ENCODE measurements around the gene DLX5.

The DLX5 gene

DNA sequence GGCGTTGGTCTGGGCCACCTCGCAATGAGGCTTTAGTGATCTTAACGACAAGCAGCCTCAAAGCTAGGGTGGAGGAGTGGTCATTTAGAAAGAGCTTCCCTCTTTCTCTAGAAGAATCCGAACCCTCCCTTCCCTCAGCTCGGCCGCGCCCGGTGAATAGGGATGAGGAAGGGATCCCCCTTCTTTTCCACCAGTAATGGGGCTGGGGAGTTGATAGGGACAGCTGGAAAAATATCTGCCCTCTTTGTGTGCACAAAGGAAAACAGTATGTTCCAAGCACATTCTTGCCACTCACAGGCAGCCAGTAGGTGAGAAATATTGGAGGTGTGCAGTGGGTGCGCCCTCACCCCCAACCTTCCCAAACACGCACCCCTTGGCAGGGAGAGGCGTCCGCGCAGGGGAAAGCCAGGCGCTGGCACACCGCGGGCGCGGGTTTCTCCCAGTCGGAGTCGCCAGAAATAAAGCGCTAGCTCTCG lies 6.5 kb downstream of the DLX5 start:
- DNase-seq = no peak

DNA sequence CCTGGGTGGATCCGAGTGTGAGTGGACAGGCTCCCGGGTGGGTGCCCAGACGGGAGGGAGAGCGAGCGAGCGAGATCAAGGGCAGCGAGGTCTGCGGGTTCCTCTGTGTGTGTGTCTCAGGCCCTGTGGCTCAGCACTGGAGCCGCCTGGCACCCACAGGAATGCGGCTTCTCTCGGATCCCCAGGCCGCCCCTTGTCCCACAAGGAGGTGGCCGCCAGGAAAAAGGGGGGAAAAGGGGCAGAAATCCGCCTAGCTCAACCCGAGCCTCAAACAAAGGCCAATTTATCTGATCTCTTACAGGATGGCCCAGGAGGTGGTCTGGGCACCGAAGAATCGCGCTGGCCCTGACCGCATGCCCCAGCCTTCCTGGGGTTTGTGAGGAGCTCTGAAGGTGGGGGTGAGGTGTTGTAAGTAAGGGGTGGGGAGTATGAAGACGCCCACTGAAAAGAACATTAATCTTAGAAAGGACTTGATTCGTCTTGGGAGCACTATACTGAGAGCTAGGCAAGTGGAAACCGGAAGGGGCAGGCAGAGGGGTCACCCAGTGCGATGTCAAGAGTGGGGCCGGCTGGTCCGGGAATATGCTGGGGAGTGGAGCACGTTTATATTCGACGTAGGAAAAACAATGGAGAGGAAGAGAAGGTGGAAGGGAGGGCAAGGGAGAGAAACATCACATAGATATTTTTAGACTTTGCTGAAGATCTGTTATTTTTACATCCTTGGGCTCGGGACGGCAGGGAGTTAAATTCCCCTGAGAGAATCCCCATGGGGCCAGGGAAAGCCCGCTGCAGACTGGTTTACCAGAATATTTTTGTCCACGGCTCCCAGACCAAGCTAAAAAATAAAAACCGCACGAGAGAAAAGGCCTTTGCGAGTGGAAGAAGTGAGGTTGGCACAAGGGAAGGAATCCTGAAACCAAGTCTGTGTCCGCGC lies 7.2 kb downstream of the DLX5 start:
- DNase-seq = no peak

DNA sequence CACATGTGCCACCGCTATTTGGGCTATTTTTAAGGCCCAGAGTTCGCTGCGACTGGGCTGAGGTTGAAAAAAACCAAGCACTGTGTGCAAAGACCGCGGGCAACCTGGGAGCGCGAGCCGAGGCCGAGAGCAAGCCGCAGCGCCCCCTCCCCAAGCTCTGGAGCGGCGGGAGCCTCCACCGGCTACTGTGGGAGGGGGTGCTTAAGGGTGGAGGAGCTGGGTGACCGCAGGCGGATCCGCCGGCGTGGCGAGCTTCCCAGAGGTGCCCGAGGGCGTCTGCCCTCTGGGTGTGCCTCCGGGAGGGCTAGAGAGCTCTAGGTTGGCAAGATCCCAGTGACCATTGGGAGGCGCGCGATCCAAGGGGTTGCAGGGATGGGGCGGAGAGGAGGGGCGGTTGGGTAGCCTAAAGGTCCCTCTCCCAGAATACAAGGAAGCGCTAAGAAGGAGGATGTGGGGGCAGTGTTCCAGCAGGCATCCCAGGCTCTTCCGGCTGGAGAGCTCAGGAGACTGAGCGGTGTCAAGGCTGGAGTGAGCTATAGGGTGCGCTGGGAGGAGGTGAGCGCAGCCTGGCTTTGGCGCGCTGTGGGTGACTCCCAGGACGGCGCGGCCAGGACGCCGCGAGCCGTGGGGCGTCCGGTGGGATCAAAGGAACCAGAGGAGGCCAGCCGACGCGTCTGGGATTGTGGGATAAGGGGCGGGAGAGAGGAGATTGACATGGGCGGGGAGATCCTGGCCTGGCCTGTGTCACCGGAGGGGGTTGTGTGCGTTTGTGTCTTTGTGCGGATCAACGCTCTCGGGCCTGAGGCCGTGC lies 8.0 kb downstream of the DLX5 start:
- DNase-seq = no peak

DNA sequence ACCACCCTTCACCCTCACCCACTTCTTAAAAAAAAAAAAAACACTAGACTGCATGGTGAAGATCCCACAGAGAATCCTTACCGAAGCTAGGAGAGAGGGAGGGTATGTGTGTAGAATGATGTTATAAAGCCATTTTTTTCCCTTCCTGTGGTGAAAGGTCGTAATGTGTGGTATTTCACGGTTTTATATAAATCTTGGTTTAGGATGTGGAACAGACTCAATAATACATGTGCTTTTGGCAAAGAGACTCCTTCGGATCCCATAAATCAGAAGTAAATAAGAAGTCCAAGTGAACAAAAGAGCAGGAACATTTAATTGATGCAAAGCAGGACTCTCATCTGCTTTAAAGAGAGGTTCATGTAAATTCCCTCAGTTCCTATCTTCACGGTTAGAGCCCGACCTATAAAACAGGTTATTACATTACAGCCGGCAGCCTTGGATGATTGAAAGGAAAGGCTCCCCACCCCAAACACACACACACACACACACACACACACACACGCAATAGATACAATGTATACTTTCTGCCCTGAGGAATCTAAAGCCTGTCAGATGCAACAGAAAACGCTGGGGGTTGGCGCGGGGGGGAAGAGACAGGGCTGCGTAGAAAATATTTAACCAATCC lies 8.8 kb downstream of the DLX5 start:
- no peak for DNase-seq

DNA sequence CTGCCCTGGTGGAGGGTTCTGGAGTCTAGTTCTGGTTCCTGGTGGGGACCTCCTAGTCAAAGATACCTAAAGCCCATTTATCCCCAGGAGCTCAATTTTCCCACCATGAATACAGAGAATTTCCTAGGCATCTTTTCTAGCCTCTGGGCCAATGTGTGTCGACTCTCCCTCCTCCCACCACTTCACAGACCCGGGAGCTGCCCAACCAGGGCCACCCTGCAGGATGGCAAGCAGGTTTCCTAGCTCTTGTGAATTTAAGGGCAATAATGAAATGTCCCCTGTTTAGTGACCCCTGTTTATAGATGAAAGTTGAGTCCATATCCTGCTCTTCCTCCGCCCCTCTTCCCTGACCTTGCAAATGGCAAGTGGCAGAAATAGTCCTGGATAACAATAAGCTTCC lies 9.4 kb downstream of the DLX5 start:
- DNase-seq = no peak

DNA sequence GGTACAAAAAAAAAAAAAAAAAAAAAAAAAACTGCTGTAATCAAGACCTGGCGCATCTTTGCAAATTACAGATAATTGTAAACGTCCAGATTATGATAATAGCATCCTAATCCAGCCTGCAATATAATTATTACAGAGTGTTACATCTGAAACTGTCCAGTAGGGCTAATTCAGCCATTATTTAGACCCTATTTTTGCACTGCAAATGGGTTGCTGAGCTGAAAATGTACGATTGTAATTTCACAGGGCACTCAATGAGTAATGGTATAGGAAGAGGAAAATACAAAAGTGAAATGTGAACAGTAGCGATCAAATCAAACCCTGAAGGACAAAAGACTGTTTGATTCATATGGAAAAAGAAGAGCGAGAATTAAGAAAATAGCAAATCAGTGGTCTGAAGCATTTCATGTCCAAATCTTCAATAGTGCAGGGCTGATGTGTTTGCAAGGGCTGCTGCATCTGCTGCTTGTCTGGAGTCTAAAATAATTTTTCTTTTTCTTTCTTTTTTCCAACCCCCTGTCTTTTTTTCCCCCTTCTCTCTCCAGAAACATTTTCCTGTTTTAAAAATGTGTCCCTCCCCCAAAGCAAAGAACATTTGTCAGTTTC lies 10.4 kb downstream of the DLX5 start:
- no peak for DNase-seq

DNA sequence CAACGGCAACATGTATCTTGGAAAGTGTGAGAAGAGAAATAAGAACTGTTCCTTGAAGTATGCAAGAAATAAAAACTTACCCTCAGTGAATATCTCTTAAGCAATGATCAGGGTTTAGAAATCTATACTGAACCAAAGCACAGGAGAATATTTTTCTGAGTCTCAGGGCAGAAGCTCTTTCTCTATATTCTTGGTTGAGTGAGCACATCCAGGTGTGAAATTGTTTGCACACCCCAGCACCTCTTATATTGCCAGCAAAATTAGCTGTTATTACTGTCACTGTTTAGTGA lies 10.8 kb downstream of the DLX5 start:
- DNase-seq = no peak

DNA sequence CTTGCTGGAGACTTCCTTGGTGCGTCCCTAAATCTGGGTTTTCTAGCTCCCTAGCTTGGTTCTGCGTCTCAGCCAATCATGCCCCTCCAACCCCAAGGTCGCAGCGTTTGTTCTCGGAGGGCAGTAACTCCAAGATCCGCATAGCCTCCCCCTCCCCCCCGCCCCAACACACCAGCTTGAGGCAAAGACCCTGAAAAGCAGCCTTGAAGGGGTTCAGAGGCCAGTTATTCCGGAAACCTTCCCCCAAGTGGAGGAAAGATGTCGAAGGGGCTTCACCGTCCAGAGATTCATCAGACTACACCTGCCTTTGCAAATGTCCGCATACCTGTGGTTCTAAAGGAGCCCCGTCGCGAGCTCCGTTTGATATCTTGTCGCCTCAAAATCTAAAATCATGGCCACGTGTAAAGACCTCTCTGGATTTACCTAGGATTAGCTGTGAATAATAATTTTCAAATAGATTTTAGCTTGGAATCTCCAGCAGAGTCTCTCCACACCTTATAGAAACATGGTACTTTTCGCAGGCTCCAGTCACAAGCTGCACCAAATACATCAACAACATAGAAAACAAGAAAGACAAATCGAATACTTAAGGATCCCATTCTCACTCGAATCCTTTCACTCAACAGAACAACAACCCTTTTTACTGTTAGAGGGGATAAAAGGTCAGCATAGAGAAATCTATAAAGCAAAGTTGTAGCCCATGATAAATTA lies 11.3 kb downstream of the DLX5 start:
- DNase-seq = no peak

DNA sequence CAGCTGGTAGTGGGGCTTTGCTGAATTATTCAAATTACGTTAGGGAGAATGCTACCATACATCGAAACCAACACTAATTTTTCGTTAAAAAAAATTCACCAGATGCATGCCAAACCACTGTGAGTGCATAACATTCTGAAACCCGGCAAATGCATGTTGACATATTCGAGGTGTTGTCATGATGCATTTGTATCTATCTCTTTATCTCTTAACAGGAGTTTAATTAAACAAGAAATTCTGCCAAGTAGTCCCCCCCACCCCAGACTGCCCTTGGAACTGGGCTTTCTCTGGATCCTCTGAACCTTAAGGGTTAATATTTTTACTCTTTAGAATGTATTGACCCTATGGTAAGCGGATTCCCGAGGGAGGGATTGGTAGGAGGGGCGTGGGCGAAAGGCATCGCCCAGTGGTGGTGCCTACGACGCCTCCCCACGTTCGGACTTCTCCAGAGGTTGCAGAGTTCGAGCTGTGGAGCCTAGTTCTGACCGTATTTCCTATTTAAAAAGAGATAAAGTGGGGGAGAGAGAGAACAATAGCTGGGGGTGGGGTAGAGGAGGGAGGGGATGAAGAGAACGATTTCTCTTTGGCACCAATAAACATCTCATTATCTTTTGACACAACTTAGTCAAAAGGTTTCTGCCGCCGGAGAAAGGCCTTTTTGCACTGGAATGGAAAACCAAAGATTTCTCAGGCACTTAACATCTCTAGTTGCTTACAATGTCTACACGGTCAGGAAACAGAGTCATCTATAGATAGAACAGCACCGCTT lies 12.1 kb downstream of the DLX5 start:
- DNase-seq = no peak

DNA sequence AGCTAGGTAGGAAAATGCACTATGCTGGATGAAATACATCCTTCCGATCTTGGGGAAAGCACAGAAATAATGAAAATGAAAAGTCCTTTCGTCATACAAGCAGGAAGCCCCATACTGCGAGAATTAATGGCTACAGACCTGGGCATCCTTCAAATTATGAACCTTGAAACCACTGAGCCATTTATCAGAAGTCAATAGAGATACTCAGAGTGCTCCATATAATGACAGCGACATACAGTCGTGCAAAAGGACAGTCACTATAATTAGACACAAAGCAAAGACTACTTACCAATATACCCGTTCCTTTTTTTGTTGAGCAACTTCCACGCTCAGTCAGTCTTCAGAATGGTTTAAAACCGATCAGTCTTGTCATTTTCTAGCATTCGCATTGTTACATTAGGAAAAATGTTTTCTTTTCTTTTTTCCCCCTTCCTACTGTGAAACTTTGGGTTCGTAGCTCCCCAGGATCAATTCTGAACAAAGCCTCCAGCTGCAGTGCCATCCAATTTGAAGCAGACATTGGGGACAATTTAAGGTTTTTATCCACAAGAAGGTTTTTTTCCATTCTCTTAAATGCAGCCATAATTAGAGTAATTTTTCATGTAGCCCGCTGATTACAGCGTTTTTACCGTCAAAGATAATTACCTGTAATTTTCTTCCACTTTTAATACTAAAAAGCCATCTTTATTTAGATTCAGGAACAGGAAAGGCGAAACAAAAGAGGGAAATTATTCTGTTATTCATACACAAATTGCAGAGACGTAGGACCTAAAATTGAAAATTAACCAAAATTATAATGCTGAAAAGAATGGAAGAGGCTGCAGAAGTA lies 12.9 kb downstream of the DLX5 start:
- DNase-seq = no peak

DNA sequence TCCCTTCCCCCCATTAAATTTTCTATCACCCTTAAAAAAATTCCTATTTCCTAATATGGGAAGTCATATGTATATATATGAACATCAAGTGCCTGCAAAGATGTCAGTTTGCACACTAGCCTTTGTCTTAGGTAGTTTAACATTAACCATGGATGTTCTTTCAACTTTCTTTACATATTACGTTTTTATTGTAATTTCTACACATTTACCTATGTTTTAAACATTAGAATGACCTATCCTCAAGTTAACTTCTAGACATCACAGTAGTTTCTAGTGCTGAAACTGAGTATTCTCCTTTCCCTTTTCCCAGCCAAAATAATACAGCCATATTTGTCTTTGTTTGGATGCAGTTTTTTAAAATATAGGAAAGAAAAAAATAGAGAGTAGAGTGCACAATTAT lies 13.5 kb downstream of the DLX5 start:
- DNase-seq = no peak

DNA sequence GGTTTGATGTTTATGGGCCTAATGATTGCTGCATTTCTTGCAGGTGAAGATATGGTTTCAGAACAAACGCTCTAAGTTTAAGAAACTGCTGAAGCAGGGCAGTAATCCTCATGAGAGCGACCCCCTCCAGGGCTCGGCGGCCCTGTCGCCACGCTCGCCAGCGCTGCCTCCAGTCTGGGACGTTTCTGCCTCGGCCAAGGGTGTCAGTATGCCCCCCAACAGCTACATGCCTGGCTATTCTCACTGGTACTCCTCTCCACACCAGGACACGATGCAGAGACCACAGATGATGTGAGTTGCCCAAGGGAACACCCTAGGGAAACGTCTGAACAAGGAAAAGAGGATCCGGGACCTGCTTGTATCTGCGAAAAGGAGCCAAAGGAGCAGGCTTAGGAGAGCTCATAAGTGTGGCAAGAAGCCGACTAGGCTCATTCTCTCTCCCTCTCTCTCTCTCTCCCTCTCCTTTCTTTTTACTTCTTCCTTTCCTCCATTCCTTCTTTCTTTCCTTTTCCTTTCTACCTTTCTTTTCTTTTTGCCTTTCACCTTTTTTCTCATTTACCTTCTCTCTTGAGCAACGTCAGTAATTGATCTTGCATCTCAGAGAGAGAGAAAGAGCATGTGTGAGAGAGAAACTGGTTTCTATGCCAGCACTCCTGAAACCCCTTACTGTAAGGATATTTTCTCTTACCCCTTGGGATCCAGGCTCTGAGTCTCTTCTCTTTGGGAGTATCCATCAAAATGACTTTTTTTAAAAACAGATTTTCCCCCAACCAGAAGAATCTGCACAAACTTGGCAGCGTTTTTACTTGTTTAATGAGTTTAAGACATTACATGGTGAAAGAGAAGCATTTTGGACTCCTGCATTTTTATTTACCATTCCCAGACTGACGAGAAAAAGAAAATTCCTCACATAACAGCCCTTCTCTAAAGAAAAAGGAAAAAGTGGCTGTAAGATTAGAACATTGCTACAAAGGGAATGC lies 14.6 kb downstream of the DLX5 start:
- no peak for DNase-seq

DNA sequence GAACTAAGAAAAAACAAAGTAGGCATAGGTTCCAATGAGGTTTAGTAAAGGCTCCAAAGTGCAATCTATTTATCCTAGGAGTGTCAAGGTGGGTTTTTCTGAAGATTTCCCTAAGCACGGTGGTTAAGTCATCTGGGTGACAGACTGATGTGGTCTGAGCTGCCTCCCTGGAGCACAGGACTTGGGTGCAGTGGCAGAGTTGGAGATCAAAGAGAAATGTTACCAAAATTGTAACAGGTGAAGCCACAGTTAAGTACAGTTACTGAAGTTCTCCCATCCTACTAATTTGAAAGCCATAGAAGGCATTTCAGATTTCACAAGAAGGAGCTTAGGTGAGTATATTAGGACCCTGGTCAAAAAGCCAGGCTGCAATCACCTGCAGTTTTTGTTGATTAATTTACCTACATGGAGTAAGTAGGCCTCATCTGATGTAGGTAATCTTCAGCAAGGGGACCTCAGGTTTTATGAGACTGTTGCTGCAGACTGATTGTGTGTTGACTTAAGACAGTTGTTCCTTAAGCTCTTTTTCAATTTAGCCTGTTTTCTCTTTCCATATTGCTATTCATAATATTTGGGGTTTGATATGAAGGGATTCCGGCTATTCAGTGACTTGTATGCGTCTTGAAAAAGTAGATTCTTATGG lies 16.2 kb downstream of the DLX5 start:
- DNase-seq = no peak

DNA sequence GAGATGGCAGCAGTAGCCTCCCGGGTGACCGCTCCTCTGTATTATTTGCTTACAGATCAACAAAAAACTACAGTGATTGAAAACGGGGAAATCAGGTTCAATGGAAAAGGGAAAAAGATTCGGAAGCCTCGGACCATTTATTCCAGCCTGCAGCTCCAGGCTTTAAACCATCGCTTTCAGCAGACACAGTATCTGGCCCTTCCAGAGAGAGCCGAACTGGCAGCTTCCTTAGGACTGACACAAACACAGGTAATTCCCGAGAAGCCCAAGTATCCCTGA lies 17.1 kb downstream of the DLX5 start:
- DNase-seq = no peak

DNA sequence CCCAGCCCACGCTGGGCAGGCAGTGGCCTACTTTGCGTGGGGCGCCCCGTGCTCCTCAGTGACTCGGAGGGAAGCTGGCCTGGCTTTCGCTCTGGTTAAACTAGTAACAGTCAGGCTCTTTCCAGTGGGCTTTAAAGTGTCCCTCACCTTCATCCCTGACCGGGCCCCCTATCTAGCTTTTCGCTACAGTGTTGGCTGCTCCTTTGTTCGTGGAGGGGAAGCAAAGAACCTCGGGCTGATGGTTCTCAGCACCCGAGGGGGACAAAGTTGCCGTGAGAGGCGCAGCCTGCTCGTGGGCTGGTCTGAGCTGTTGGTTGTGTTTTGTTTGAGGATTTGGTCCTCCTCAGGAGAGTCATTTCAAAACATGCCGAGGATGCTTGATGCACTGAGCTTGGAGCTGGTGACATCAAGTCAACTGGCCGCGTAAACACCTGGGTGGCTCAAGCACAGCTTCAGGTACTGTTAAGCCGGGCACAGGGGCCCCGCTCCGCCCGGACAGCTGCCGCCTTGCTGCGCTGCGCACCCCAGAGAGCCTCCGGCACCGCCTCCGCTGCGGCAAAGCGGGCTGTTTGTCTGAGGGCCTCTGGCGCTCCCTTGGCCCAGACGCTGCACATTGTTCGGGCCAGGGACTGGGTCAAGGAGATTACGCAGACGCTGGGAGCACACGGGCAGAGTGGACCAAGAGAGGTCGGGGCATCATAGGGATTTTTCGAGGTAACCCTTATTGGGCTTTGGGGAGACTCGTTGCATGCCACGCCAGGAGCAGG lies 17.6 kb downstream of the DLX5 start:
- DNase-seq = no peak

DNA sequence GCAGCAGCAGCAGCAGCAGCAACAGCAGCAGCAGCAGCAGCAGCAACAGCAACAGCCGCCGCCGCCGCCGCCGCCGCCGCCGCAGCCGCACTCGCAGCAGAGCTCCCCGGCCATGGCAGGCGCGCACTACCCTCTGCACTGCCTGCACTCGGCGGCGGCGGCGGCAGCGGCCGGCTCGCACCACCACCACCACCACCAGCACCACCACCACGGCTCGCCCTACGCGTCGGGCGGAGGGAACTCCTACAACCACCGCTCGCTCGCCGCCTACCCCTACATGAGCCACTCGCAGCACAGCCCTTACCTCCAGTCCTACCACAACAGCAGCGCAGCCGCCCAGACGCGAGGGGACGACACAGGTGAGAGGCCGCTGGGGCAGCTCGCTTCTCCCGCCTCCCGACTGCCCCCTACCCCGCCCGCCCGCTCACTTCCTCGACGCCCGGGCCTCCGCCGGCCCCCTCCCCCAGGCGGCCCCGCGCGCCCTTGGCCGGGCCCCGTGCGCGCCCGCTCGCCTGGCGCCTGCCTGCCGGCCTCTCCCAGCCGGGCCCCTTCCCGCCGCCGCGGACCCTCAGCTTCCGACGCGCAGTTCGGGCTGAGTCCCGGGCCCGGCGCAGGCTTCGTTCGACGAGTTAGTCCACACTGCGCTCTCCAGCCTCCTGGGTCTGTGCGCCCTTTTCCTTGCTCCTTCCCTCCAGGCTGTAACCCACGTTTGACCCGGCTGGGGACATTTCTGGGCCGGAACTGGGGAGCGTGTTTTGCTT lies 18.4 kb downstream of the DLX5 start:
- no peak for DNase-seq

DNA sequence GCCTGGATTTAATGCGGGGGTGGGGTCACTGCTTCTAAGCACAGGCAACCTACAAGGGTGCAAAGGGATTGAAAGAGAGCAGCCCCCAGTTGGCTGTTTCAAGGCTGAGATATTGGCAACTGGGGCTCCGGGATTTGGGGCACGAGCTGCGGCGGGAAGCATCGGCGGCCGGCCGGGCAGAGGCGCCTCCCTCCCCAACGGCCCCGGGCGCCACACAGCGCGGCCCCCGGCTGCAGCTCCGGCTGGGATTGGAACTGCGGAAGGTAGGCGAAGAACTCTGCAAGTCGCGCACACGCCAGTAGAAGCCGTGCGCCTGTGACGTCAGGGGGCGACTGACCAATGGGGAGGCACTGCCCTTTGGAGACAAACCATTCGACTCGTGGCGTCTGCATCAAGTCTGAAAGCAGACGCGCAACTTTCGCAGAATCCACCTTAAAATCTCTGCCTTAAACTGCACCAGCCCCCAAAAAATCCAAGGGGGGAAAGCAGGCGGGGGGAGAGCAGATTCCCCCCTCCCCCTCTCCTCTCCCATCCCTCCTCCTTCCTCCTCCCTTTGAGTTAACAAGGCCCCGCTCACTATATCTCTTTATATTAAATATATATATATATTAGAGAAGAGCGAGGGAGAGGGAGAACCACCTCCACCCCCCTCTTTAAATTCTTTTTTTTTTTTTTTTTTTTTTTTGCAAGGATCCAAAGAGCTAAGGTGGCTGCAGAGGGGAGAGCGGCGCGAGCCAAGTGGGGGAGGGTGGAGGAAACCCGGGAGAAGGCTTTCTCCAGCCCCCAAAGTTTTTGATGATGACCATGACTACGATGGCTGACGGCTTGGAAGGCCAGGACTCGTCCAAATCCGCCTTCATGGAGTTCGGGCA lies 19.2 kb downstream of the DLX5 start, which contains the start of gene DLX6:
DLX6 (plus strand) TSS at position 371 of the 872 bp plus-strand sequence; CDS start at position 796, 425 bp downstream.
- peak in 1 of 2 experiments; percentile 25 for DNase-seq
